ENCODE data around the gene USP48. TPM values are rescaled to one million over a fixed set of nuclear protein-coding genes. Genes with fewer than 3 reads are reported as not detected.

USP48 gene
- total RNA-seq, 1 donor from 2014 or later: 56.4 TPM

GRCh38 chr1:21734526-21734925, 48.4 kb downstream of the USP48 start:
- no peak for TF ChIP-seq CTCF (IDR thresholded peaks at IDR 0.05)
- Histone ChIP-seq H3K4me1 (no peaks in the 10 kb centered on the region), H3K4me3 (no peak overlapping the region), H3K36me3 (peaks cover 84% of the 10 kb centered on the region), H3K27me3 (no peaks in the 10 kb centered on the region), H3K9me3 (no peaks in the 10 kb centered on the region), H3K27ac (no peak overlapping the region)
- DNase-seq (no peak), ATAC-seq (no peak)
- intact Hi-C loops (cut with DNase I): no loop called here

GRCh38 chr1:21732664-21733063, 50.3 kb downstream of the USP48 start:
- H3K27ac ChIP-seq: no peak overlapping the region
- peaks cover 92% of the 10 kb centered on the region for H3K36me3 ChIP-seq
- no peak for TF ChIP-seq CTCF (IDR thresholded peaks at IDR 0.05)
- H3K4me3 ChIP-seq: no peak overlapping the region
- ATAC-seq (no peak), DNase-seq (no peak)
- no peaks in the 10 kb centered on the region for H3K9me3 ChIP-seq
- H3K4me1 ChIP-seq: no peaks in the 10 kb centered on the region
- intact Hi-C loops (cut with DNase I): no loop called here
- no peaks in the 10 kb centered on the region for H3K27me3 ChIP-seq

- Histone ChIP-seq H3K36me3 (peaks cover 79% of the 10 kb centered on the region), H3K4me3 (no peak overlapping the region), H3K9me3 (no peaks in the 10 kb centered on the region), H3K4me1 (no peaks in the 10 kb centered on the region), H3K27ac (no peak overlapping the region), H3K27me3 (no peaks in the 10 kb centered on the region)
- TF ChIP-seq CTCF (IDR thresholded peaks at IDR 0.05): no peak
- intact Hi-C loops (cut with DNase I): no loop called here
- ATAC-seq: no peak
- DNase-seq: no peak
Observed at GRCh38 chr1:21725748-21726392, 57.1 kb downstream of the USP48 start.

- no peak for TF ChIP-seq CTCF (IDR thresholded peaks at IDR 0.05)
- ATAC-seq: no peak
- Histone ChIP-seq H3K4me3 (no peak overlapping the region), H3K9me3 (no peaks in the 10 kb centered on the region), H3K4me1 (no peaks in the 10 kb centered on the region), H3K27me3 (no peaks in the 10 kb centered on the region), H3K27ac (no peak overlapping the region), H3K36me3 (peaks cover 79% of the 10 kb centered on the region)
- no peak for DNase-seq
- intact Hi-C loops (cut with DNase I): no loop called here
Observed at GRCh38 chr1:21724570-21724969, 58.4 kb downstream of the USP48 start.

GRCh38 chr1:21724098-21724497, 58.9 kb downstream of the USP48 start:
- intact Hi-C loops (cut with DNase I): no loop called here
- no peak for ATAC-seq
- Histone ChIP-seq H3K27ac (no peak overlapping the region), H3K9me3 (no peaks in the 10 kb centered on the region), H3K27me3 (no peaks in the 10 kb centered on the region), H3K36me3 (peaks cover 81% of the 10 kb centered on the region), H3K4me3 (no peak overlapping the region), H3K4me1 (no peaks in the 10 kb centered on the region)
- no peak for DNase-seq
- no peak for TF ChIP-seq CTCF (IDR thresholded peaks at IDR 0.05)

Data from upper lobe of right lung (tissue), 1 donor.